ENCODE results near the gene CADPS.

Gene CADPS

GRCh38 chr3:62405135-62405534 lies 470.1 kb downstream of the CADPS start:
- DNase-seq = no peak

GRCh38 chr3:62404321-62404720 lies 470.9 kb downstream of the CADPS start:
- no peak for DNase-seq

GRCh38 chr3:62403765-62404164 lies 471.5 kb downstream of the CADPS start:
- DNase-seq = no peak

GRCh38 chr3:62392626-62393292 lies 482.5 kb downstream of the CADPS start:
- no peak for DNase-seq

GRCh38 chr3:62387251-62387650 lies 488.0 kb downstream of the CADPS start:
- no peak for DNase-seq

- DNase-seq = no peak
Observed at GRCh38 chr3:62379321-62379798, 495.9 kb downstream of the CADPS start.

GRCh38 chr3:62378921-62379320 lies 496.3 kb downstream of the CADPS start:
- DNase-seq = no peak

- DNase-seq = no peak
Observed at GRCh38 chr3:62378311-62378789, 496.9 kb downstream of the CADPS start.

- DNase-seq = no peak
Observed at GRCh38 chr3:62376906-62377877, 498.0 kb downstream of the CADPS start.

- DNase-seq = no peak
Observed at GRCh38 chr3:62376454-62376720, 498.8 kb downstream of the CADPS start.

GRCh38 chr3:62375655-62376453 lies 499.4 kb downstream of the CADPS start:
- no peak for DNase-seq

- no peak for DNase-seq
Observed at GRCh38 chr3:62374341-62375218, 500.6 kb downstream of the CADPS start.

GRCh38 chr3:62373714-62374333 lies 501.4 kb downstream of the CADPS start:
- DNase-seq = no peak

GRCh38 chr3:62373215-62373614 lies 502.0 kb downstream of the CADPS start, which contains the start of gene FEZF2:
FEZF2 (minus strand) TSS chr3:62373550; CDS start chr3:62372868, 682 bp downstream.
- no peak for DNase-seq

GRCh38 chr3:62372621-62373041 lies 502.6 kb downstream of the CADPS start:
- DNase-seq = no peak

- no peak for DNase-seq
Observed at GRCh38 chr3:62371720-62372591, 503.3 kb downstream of the CADPS start.

GRCh38 chr3:62370858-62371719 lies 504.1 kb downstream of the CADPS start:
- DNase-seq = no peak

- no peak for DNase-seq
Observed at GRCh38 chr3:62370112-62370857, 504.9 kb downstream of the CADPS start.

- DNase-seq = no peak
Observed at GRCh38 chr3:62369476-62369743, 505.8 kb downstream of the CADPS start.
